GM19238 (cell line): ENCODE measurements around the gene NRL.
"Not testable (repeated sequence)": the region's sequence is repeated elsewhere in the genome, so short reads cannot be mapped to it uniquely, and the experiment has no call there.

Experiments used
- DNase-seq: peaks from one replicate; pipeline ENCODE4 v3.0.0; 2011; ENCODE audit warnings: low spot score; ENCODE audit not compliant: insufficient read length

The NRL gene

GRCh38 chr14:24053548-24054323, 61.0 kb downstream of the NRL start:
- DNase-seq, result no peak

DNA sequence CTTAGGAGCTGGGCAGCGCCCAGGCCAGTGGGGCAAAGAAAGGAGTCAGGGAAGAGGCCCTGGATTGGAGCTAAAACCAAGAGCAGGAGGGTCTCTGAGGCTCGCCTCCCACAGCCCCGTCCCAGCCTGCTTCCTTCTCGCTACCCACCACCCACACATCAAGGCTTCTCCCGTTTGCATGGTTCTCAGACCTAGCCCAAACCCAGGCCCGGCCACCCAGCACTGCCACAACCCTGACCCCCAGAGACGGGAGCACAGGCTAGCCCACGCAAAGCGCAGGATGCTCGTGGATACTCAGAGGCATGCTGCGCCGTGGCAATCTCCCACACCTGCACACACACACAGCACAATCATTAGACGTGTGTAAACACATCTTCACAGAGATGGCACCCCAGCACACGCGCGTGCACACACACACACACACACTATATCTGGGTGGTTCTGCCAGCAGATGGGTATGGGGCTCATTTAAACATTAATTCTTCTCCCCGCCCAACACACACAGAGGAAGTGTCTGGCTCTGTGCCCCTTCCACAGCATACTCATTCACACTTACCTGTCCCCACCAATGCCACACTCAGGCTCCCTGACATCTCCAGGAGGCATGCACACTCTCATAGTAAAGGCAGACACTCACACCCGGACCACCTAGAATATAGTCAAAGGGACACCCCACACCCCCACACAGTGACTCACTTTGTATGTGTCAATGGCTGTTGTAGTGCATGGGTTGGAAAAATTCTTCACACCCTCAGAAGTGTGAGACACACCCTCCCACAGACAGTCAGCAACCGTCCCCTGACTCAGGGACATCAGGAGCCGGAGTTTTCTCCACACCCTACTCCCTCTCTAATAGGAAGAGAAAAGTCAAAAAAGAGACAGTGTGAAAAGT, 61.8 kb downstream of the NRL start:
- no peak for DNase-seq

DNA sequence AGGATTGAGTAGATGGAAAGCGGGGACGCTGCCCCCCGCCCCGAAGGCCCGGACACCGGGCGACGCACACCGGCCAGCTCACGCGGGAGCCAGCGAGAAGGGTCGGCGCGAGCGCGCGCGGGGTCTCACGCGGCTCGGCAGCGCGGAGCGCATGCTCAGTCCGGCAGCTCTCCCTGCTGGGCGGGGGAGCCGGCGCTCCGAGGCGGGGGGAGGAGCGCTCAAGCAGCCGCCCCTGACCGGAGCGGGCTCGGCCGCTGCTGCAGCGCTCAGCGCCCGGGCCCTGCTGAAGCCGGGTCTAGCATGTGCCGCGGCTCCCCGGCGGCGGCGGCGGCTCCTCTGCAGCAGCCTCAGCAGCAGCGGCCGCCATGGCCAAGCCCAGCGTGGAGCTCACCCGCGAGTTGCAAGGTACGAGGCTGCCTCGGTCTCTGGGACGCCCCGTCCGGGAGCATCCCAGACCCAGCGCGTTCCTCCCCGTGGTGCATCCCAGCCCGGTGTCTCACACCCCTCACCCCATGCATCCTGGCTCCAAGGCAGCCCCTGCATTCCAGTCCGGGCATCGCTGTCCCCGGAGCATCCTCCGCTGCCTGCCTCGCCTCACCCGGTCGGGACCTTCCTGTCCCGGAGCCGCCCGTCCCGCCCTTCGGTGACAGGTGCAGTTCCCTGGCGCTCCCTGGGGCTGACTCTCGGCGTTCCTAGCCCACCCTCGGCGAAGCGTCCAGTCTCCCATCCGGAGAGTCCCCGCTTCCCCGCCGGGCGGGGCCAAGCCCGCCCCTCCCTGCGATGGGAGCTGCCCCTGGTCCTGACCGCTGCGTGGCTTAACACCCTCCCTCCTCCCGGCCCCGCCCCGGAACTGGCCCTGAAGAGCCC, 62.7 kb downstream of the NRL start, which contains the start of gene CARMIL3:
Gene CARMIL3 (plus strand): TSS at position 221 of the 867 bp plus-strand sequence. CDS start 145 bp downstream, at position 366.
- peak; percentile 80 for DNase-seq

GRCh38 chr14:24051176-24051788, 63.5 kb downstream of the NRL start:
- peak; percentile 13 for DNase-seq

DNA sequence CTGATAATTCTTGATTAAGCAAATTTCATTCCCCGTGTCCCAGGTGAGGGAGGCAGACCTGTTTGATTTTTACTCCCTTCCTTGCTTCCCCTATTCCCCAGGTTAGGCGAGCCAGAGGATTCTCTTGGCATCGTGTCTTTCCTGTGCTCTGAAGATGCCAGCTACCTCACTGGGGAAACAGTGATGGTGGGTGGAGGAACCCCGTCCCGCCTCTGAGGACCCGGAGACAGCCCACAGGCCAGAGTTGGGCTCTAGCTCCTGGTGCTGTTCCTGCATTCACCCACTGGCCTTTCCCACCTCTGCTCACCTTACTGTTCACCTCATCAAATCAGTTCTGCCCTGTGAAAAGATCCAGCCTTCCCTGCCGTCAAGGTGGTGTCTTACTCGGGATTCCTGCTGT, 64.0 kb downstream of the NRL start:
- not testable (repeated sequence) for DNase-seq

GRCh38 chr14:24049002-24049401, 65.7 kb downstream of the NRL start:
- not testable (repeated sequence) for DNase-seq

DNA sequence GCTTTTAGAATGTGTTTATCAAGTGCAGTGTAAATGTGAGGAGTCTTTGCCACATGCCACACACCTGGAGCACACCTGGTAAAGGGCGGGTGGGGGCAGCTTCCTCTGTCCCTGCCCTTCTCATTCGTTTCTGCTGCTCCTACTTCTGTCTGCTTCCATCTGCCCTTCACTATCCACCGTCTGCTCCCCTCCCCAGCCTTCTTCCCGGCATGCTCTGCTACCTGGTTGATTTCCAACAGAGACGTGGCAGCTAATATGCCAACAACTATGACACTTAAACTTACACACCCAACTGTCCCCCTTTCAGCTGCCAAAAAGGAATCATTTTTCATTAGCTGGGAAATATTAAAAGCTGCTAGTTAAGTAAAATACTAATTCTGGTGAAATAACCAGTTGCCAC, 72.0 kb downstream of the NRL start:
- DNase-seq, result no peak

DNA sequence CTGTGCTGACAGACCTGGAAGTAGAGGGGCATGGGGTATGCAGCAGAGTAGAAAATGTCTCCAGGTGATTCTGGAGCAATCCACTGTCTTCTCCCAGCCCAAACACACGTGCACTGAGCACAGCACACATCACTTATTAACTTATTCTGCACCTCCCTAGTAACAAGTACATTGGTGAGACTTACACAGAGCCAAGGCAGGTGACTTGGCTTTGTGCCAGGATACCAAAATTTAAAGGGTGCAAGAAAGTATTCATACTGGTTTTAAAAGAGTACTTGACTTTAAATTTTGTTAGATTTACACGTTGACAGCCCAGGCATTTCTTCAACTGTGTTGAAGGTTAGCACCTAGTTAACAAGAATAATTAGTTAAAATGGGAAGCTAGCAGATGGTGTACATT, 74.1 kb downstream of the NRL start:
- no peak for DNase-seq

DNA sequence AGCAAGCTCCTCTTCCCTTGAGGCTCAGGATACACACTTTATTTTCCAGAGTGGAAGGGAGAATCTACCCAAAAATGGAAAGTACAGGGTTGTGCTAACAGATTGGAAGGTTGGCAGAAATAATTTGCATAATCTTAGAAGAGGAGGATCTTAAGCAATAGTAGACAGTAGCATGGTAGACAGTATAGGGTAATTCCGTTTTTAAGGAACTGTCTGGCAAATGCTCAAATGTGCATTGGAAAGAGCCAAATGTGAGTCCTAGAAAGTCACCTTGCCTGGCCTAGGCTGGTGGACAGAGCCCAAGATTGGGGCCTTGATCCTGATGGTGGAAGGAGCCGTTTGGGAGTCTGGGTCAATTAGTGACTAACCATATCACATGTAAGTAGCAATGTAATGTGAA, 76.1 kb downstream of the NRL start:
- DNase-seq, result no peak

- DNase-seq, result no peak
Measured at GRCh38 chr14:24037658-24038037, 77.1 kb downstream of the NRL start.

DNA sequence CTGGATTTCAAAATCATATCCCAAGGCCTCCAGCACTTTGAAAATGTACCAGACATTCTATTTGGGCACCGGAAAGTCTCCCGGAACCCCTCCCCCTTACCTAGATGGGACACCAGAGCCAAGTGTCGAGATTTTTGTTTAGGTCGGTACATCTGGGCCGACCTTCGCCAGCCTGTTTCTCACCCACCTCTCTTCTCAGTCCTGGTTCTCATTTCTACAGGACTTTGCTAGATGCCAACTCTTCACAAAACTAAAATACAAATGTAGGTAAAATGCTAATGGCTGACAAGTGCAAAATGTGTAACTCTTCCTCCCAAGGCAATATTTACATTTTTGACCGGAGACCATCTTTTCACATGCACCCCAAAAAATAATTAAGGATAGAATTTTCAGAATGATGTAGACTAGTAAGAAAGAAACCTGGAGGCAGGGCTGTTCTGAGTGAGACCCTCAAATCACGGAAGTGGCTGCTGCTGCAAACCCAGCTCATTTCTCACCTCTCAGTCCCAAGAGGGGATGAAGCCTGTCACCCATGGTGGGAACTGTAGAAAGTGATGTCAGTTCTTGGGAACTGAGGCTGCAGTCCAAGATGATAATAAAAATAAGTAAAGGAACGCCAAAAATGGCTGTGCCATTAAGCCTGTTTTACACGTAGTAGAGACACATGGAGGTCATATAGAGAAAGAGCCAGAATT, 77.6 kb downstream of the NRL start:
- DNase-seq, result not testable (repeated sequence)

GRCh38 chr14:24036169-24036962, 78.4 kb downstream of the NRL start:
- DNase-seq, result no peak

GRCh38 chr14:24035769-24036168, 79.0 kb downstream of the NRL start:
- not testable (repeated sequence) for DNase-seq

- no peak for DNase-seq
Measured at GRCh38 chr14:24032727-24033418, 81.9 kb downstream of the NRL start.

DNA sequence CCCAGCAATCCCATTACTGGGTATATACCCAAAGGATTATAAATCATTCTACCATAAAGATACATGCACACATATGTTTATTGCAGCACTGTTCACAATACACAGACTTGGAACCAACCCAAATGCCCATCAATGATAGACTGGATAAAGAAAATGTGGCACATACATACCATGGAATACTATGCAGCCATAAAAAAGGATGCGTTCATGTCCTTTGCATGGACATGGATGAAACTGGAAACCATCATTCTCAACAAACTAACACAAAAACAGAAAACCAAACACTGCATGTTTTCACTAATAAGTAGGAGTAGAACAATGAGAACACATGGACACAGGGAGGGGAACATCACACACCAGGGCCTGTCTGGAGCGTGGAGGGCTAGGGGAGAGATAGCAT, 83.4 kb downstream of the NRL start:
- DNase-seq, result not testable (repeated sequence)

GRCh38 chr14:24029687-24030086, 85.1 kb downstream of the NRL start:
- not testable (repeated sequence) for DNase-seq
